SU-DHL-6 (cell line): Measurements from ENCODE around the gene NDUFA7.
"Not testable (repeated sequence)": the region's sequence is repeated elsewhere in the genome, so short reads cannot be mapped to it uniquely, and the experiment has no call there.

Experiments used
- H2AFZ ChIP-seq: fragments of 200-600 bp; sonication (generic); 2 replicates; pipeline ENCODE4 v1.6.1; 2014; ENCODE audit warnings: low read depth, mild to moderate bottlenecking, moderate library complexity, mixed read lengths, antibody characterized with exemption, low read length; ENCODE audit not compliant: severe bottlenecking
- H3F3A ChIP-seq: fragments of 200-600 bp; shearing (Covaris generic); 2 replicates; pipeline ENCODE4 v1.6.0; 2016; ENCODE audit warnings: antibody characterized with exemption, mild to moderate bottlenecking; ENCODE audit not compliant: insufficient read depth
- H3K27ac ChIP-seq: fragments of 200-600 bp; sonication (generic); 2 replicates; pipeline ENCODE4 v1.5.1; 2016; ENCODE audit warnings: low read depth, mild to moderate bottlenecking, low read length, moderate library complexity, mixed read lengths
- H3K27me3 ChIP-seq: fragments of 200-600 bp; sonication (generic), shearing (Covaris generic); 2 replicates; pipeline ENCODE4 v1.6.0; 2014; ENCODE audit warnings: mild to moderate bottlenecking, low read length
- H3K36me3 ChIP-seq: fragments of 200-600 bp; sonication (generic); 2 replicates; pipeline ENCODE4 v1.6.1; 2014; ENCODE audit warnings: mild to moderate bottlenecking, low read length, mixed read lengths
- H3K4me2 ChIP-seq: fragments of 300-600, 200-600 bp; shearing (Covaris generic), sonication (generic); 2 replicates; pipeline ENCODE4 v1.6.0; 2014; ENCODE audit warnings: low read length, low read depth, mild to moderate bottlenecking; ENCODE audit not compliant: poor library complexity, severe bottlenecking
- H3K4me3 ChIP-seq: fragments of 200-600 bp; sonication (generic); 2 replicates; pipeline ENCODE4 v1.5.1; 2014; ENCODE audit warnings: antibody characterized with exemption, low read length, mild to moderate bottlenecking, mixed read lengths; ENCODE audit not compliant: insufficient read depth, poor library complexity, severe bottlenecking
- H3K79me2 ChIP-seq: fragments of 200-600 bp; sonication (generic); 2 replicates; pipeline ENCODE4 v1.6.1; 2014; ENCODE audit warnings: mild to moderate bottlenecking, low read length, moderate library complexity; ENCODE audit not compliant: insufficient read depth
- H3K9ac ChIP-seq: fragments of 200-600 bp; sonication (generic); 2 replicates; pipeline ENCODE4 v1.7.0; 2014; ENCODE audit warnings: mild to moderate bottlenecking, low read length
- H3K9me2 ChIP-seq: fragments of 200-600 bp; sonication (generic); replicated peaks from 2 replicates; pipeline ENCODE4 v1.6.1; 2014; ENCODE audit warnings: low read length; ENCODE audit not compliant: insufficient read depth
- H3K9me3 ChIP-seq: fragments of 200-600 bp; sonication (generic); 2 replicates; pipeline ENCODE4 v1.6.1; 2014; ENCODE audit warnings: low read length, mixed read lengths; ENCODE audit not compliant: insufficient read depth
- H4K20me1 ChIP-seq: fragments of 200-600 bp; sonication (generic); 2 replicates; pipeline ENCODE4 v1.6.1; 2014; ENCODE audit warnings: low read depth, mild to moderate bottlenecking, antibody characterized with exemption, low read length, moderate library complexity, mixed read lengths
- EZH2phosphoT487 ChIP-seq: fragments of 200-600 bp; sonication (generic), shearing (Covaris generic); conservative IDR thresholded peaks from 2 replicates; pipeline ENCODE4 v1.6.1; 2018; ENCODE audit warnings: mild to moderate bottlenecking, antibody characterized with exemption, low read length, moderate library complexity, mixed read lengths
- TF ChIP-seq, protein P1 (sequence below): fragments of 200-600 bp; sonication (generic); IDR thresholded peaks from one replicate; pipeline ENCODE4 v1.5.1; 2017; ENCODE audit warnings: antibody characterized with exemption, mild to moderate bottlenecking, low read length, moderate library complexity; ENCODE audit not compliant: insufficient read depth, poor library complexity, severe bottlenecking

The NDUFA7 gene

DNA sequence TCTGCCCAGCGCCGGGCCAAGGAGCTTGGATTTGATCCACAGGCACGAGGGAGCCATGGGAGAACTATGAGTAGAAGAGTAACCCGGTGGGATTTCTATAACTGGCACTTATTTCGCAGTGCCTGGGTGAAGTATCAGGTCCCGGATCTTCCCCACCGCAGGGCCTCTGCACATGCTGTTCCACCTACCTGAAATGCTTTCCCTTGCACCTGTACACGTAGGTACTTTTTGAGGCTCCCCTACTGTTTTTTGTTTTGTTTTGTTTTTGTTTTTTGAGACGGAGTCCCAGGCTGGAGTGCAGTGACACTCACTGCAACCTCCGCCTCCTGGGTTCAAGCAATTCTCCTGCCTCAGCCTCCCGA lies 22.3 kb upstream of the NDUFA7 start:
- H4K20me1 ChIP-seq: no peaks in the 10 kb centered on the region
- no peaks in the 10 kb centered on the region for H3K27me3 ChIP-seq
- peak overlapping the region; percentile 35 for H2AFZ ChIP-seq
- no peak overlapping the region for H3K27ac ChIP-seq
- no peak overlapping the region for H3K4me3 ChIP-seq
- H3K9me3 ChIP-seq: no peaks in the 10 kb centered on the region
- H3K36me3 ChIP-seq: no peaks in the 10 kb centered on the region
- no peaks in the 10 kb centered on the region for H3K9me2 ChIP-seq
- H3F3A ChIP-seq: no peaks in the 10 kb centered on the region
- peak overlapping the region; percentile 37 for H3K4me2 ChIP-seq
- no peak overlapping the region for H3K9ac ChIP-seq
- no peaks in the 10 kb centered on the region for H3K79me2 ChIP-seq
- TF ChIP-seq, protein P1, sequence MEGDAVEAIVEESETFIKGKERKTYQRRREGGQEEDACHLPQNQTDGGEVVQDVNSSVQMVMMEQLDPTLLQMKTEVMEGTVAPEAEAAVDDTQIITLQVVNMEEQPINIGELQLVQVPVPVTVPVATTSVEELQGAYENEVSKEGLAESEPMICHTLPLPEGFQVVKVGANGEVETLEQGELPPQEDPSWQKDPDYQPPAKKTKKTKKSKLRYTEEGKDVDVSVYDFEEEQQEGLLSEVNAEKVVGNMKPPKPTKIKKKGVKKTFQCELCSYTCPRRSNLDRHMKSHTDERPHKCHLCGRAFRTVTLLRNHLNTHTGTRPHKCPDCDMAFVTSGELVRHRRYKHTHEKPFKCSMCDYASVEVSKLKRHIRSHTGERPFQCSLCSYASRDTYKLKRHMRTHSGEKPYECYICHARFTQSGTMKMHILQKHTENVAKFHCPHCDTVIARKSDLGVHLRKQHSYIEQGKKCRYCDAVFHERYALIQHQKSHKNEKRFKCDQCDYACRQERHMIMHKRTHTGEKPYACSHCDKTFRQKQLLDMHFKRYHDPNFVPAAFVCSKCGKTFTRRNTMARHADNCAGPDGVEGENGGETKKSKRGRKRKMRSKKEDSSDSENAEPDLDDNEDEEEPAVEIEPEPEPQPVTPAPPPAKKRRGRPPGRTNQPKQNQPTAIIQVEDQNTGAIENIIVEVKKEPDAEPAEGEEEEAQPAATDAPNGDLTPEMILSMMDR: no peak
- no peak for TF ChIP-seq EZH2phosphoT487

DNA sequence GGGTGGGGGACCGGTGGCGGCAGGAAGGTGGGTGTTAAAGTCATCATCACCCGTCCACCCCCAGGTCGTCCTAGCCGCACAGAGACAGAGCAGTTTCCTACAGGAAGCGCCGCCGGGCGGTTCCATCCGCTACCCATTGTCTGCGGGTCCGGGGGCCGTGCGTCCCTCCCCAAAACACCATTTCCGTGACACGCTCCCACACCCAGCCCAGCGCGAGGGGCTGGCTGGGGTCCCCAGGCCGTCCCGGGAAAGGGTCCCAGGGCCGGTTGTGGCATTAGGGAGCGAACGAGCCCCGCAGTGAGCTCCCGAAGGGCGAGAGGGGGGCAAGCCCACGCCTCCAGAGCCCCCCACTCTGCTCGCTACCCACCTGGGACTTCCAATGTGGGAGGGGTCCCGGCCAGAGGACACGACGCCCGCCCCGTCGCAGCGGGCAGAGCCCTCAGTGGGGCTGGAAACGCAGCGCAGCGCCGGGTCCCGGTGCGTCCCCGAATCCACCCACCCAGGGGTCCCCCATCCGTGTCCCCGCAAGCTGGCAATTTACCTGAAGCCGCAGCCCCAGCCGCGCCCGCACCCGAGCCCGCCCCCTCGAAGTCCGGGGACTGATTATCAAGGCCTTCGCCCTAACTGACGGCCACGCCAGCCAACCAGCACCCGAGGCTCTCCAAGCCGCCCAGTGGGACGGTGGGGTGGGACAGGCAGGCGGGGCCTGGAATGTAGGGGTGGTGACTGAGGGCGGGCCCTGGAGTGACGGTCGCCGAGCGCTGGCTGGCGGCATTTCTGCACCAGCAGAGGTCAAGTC lies 21.7 kb upstream of the NDUFA7 start, which contains the start of gene KANK3:
KANK3 (minus strand) TSS at position 579 of the 799 bp plus-strand sequence. CDS start 5,434 bp downstream, outside the sequence.
- no peaks in the 10 kb centered on the region for H3K9me2 ChIP-seq
- no peak within 1 kb of the TSS for H3K27ac ChIP-seq
- H3K9ac ChIP-seq: no peak within 1 kb of the TSS
- H3K4me3 ChIP-seq: peak within 1 kb of the TSS; percentile 39
- H3K9me3 ChIP-seq: no peaks in the 10 kb centered on the region
- no peaks in the 10 kb centered on the region for H4K20me1 ChIP-seq
- peak within 1 kb of the TSS; percentile 37 for H3K4me2 ChIP-seq
- no peaks in the 10 kb centered on the region for H3F3A ChIP-seq
- no peaks in the 10 kb centered on the region for H3K27me3 ChIP-seq
- TF ChIP-seq EZH2phosphoT487: no peak
- TF ChIP-seq, protein P1: no peak
- H2AFZ ChIP-seq: peak within 1 kb of the TSS; percentile 35
- no peaks in the 10 kb centered on the region for H3K36me3 ChIP-seq
- no peaks in the 10 kb centered on the region for H3K79me2 ChIP-seq

DNA sequence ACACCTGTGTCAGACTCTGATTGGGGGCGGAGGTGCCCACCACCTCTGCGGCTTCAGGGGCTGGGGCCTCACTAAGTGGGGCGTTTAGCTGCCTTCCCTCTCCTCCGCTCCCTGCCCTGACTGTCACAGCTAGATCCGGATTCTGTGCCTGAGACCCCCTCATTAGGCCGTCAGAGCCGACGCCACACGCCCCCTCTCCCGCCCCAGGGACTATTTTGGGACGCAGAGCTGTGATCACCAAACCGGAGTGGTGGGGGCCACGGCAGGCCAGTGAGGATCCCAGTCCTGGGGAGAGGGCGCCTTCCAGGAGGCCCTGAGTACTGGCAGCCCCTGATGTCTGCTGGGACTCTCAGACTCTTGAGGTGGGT lies 21.1 kb upstream of the NDUFA7 start:
- H4K20me1 ChIP-seq: no peaks in the 10 kb centered on the region
- H3K27me3 ChIP-seq: no peaks in the 10 kb centered on the region
- no peak overlapping the region for H3K4me3 ChIP-seq
- H2AFZ ChIP-seq: no peak overlapping the region
- no peaks in the 10 kb centered on the region for H3F3A ChIP-seq
- no peaks in the 10 kb centered on the region for H3K79me2 ChIP-seq
- H3K9me3 ChIP-seq: no peaks in the 10 kb centered on the region
- H3K27ac ChIP-seq: no peak overlapping the region
- TF ChIP-seq EZH2phosphoT487: no peak
- TF ChIP-seq, protein P1: no peak
- no peaks in the 10 kb centered on the region for H3K9me2 ChIP-seq
- H3K36me3 ChIP-seq: no peaks in the 10 kb centered on the region
- H3K4me2 ChIP-seq: no peak overlapping the region
- no peak overlapping the region for H3K9ac ChIP-seq

DNA sequence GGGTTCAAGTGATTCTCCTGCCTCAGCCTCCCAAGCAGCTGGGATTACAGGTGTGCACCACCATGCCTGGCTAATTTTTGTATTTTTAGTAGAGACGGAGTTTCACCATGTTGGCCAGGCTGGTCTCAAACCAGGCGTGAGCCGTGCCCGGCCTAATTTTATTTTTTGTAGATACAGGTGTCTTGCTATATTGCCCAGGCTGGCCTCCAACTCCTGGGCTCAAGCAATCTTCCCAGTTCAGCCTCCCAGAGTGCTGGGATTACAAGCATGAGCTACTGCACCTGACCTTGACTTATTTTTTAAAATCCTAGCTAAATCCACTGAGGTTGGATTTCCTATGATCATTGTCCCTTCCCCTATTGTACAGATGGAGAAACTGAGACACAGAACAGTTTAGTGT lies 20.3 kb upstream of the NDUFA7 start:
- not testable (repeated sequence) for H3K9me2 ChIP-seq, H3K4me3 ChIP-seq, H2AFZ ChIP-seq, H3K9ac ChIP-seq, H3K79me2 ChIP-seq, H4K20me1 ChIP-seq, H3K27me3 ChIP-seq, H3K36me3 ChIP-seq, H3F3A ChIP-seq, H3K9me3 ChIP-seq, H3K4me2 ChIP-seq, H3K27ac ChIP-seq
